ENCODE data around the gene IFI44. TPM values are rescaled to one million over a fixed set of nuclear protein-coding genes. Genes with fewer than 3 reads are reported as not detected.

Gene IFI44, protein sequence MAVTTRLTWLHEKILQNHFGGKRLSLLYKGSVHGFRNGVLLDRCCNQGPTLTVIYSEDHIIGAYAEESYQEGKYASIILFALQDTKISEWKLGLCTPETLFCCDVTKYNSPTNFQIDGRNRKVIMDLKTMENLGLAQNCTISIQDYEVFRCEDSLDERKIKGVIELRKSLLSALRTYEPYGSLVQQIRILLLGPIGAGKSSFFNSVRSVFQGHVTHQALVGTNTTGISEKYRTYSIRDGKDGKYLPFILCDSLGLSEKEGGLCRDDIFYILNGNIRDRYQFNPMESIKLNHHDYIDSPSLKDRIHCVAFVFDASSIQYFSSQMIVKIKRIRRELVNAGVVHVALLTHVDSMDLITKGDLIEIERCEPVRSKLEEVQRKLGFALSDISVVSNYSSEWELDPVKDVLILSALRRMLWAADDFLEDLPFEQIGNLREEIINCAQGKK
- polyA plus RNA-seq (ENCODE audit: insufficient read length), result 21.8 TPM
- long read RNA-seq, donor 1, partial matches to known transcripts, result 0 of 4 reads
- long read RNA-seq, donor 1, other reads (novel, unspliced or antisense), result 0 of 4 reads
- long read RNA-seq, donor 2, partial matches to known transcripts, result 0 of 2 reads
- long read RNA-seq, donor 2, other reads (novel, unspliced or antisense), result 0 of 2 reads
- long read RNA-seq, donor 3, partial matches to known transcripts, result 0 of 1 reads
- long read RNA-seq, donor 3, other reads (novel, unspliced or antisense), result 0 of 1 reads
- long read RNA-seq, donor 4, result 0 reads
- long read RNA-seq, donor 5, partial matches to known transcripts, result 0 of 5 reads
- long read RNA-seq, donor 5, other reads (novel, unspliced or antisense), result 0 of 5 reads
- long read RNA-seq, donor 6, partial matches to known transcripts, result 0 of 2 reads
- long read RNA-seq, donor 6, other reads (novel, unspliced or antisense), result 0 of 2 reads
- long read RNA-seq, donor 7, partial matches to known transcripts, result 0 of 3 reads
- long read RNA-seq, donor 7, other reads (novel, unspliced or antisense), result 0 of 3 reads
- long read RNA-seq, donor 8, partial matches to known transcripts, result 0 of 1 reads
- long read RNA-seq, donor 8, other reads (novel, unspliced or antisense), result 0 of 1 reads

GRCh38 chr1:78649628-78650027 is at the start of gene IFI44:
IFI44 (plus strand) TSS chr1:78649831; CDS start chr1:78650196, 365 bp downstream.
- peak; percentile 73 for DNase-seq

DNA sequence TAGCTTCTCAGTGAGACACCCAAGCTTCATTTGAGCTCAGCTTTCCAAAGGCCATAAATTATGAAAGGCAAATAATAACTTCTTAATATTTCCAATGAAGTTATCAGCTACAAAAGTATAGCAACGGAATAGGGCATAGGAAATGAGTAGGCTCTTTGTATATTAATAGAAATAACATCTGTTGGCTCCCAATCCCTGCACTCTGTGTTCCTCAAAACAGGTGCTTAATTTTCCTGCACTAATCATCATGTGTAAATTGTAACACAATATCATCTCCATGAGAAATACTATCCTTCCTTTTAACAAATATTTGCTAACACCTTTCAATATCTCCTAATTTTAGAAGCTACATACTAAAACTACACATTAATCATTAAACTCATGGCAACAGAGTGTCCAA is 48.6 kb upstream of the IFI44 start:
- DNase-seq, result no peak

DNA sequence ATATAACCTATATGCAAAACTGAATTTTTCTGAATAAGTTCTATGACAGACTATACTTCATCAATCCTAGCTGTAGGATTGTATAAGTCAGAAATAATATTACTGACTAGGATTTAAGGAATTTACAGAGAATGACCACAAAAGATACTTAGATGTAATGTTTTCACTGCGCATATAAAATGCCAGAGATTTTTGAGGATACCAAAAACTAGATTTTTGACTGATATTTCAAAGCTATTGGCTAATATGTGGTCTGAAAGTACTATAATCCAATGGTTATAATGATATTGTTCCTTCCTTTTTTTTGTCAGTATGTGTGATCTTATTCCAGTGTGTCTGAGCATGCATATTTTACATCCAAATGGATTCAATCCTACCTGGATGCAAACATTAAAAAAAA is 46.4 kb upstream of the IFI44 start:
- DNase-seq, result no peak

GRCh38 chr1:78604643-78605042 is 45.0 kb upstream of the IFI44 start:
- DNase-seq, result no peak

- DNase-seq, result no peak
These were observed 43.4 kb upstream of the IFI44 start for GRCh38 chr1:78606274-78606673.

- DNase-seq, result no peak
These were observed 42.2 kb upstream of the IFI44 start for GRCh38 chr1:78607334-78607927.

- no peak for DNase-seq
These were observed 41.7 kb upstream of the IFI44 start for GRCh38 chr1:78607944-78608343.

- peak; percentile 91 for DNase-seq
These were observed 32.0 kb upstream of the IFI44 start for GRCh38 chr1:78617615-78618026.

DNA sequence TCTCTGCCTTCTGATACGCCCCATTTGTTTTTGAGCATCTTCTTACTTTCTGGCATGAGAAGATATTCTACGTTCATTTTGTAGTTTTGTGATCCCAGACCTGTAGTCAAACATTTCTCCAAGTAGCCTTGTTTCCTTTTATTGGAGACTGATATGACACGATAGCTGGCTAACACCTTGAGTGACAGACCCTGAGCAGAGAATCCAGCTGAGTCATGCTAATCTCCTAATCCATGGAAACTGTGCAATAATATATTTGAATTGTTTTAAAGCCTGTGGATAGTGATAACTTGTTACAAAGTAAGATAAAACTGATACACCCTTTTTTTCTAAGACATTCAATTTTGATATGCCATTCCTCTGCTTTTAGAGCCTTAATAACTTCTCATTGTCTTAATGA is 30.6 kb upstream of the IFI44 start:
- DNase-seq, result no peak

- DNase-seq, result no peak
These were observed 30.2 kb upstream of the IFI44 start for GRCh38 chr1:78619446-78619802.

GRCh38 chr1:78619803-78620579 is 29.6 kb upstream of the IFI44 start, which contains the start of gene IFI44L:
IFI44L (plus strand) TSS chr1:78620448; CDS start chr1:78627916, 7,468 bp downstream.
- peak; percentile 65 for DNase-seq

GRCh38 chr1:78620666-78621065 is 29.0 kb upstream of the IFI44 start:
- DNase-seq, result no peak

GRCh38 chr1:78622548-78622947 is 27.1 kb upstream of the IFI44 start:
- DNase-seq, result no peak

DNA sequence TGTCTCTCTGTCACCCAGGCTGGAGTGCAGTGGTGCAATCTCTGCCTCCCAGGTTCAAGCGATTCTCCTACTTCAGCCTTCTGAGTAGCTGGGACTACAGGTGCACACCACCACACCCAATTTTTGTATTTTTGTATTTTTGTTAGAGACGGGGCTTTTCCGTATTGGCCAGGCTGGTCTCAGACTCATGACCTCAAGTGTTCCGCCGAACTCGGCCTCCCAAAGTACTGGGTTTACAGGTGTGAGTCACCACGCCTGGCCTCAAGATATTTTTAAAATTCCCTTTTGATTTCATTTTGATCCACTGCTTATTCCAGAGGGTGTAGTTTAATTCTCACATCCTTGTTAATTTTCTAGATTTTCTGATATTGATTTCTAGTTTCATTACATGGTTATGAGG is 25.6 kb upstream of the IFI44 start:
- no peak for DNase-seq

GRCh38 chr1:78627321-78627720 is 22.3 kb upstream of the IFI44 start:
- no peak for DNase-seq

DNA sequence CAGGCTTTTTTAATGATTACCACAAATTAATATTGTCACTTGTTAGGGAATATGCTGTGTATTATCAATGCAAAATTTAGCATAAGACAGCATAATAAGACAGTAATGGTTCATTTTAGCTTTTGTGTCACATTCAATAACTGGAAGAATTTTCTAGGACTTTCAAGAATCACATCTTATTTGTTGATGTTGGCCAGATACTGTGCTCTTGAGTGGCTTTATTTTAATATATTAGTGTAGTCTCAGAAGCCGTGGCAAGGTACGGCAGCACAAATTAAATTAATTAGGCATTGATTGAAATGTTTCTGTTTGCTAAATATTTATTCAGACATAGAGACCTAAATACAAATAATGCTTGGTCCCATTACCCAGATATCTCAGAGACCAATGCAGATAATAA is 19.0 kb upstream of the IFI44 start:
- no peak for DNase-seq

GRCh38 chr1:78633209-78633608 is 16.4 kb upstream of the IFI44 start:
- DNase-seq, result no peak

GRCh38 chr1:78640462-78640861 is 9.2 kb upstream of the IFI44 start:
- DNase-seq, result no peak

- DNase-seq, result no peak
These were observed 8.1 kb upstream of the IFI44 start for GRCh38 chr1:78641558-78641957.

DNA sequence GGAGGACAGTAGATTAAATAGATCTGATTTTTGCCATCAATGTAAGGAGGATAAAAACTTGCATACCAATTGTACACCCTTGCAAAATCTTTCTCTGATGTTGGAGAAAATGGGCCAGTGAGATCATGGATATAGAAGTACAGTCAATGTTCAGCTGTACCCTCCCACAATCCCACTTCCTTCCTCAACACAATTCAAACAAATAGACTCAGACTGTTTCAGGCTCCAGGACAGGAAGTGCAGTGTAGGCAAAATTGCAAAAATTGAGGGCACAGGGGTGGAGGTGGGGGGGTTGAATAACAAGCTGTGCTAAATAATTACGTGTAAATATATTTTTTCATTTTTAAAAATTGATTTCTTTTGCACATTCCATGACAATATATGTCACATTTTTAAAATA is 3.9 kb upstream of the IFI44 start:
- DNase-seq, result no peak

- no peak for DNase-seq
These were observed 2.4 kb upstream of the IFI44 start for GRCh38 chr1:78647238-78647637.
